ENCODE measurements around the gene TBC1D7.

The TBC1D7 gene

DNA sequence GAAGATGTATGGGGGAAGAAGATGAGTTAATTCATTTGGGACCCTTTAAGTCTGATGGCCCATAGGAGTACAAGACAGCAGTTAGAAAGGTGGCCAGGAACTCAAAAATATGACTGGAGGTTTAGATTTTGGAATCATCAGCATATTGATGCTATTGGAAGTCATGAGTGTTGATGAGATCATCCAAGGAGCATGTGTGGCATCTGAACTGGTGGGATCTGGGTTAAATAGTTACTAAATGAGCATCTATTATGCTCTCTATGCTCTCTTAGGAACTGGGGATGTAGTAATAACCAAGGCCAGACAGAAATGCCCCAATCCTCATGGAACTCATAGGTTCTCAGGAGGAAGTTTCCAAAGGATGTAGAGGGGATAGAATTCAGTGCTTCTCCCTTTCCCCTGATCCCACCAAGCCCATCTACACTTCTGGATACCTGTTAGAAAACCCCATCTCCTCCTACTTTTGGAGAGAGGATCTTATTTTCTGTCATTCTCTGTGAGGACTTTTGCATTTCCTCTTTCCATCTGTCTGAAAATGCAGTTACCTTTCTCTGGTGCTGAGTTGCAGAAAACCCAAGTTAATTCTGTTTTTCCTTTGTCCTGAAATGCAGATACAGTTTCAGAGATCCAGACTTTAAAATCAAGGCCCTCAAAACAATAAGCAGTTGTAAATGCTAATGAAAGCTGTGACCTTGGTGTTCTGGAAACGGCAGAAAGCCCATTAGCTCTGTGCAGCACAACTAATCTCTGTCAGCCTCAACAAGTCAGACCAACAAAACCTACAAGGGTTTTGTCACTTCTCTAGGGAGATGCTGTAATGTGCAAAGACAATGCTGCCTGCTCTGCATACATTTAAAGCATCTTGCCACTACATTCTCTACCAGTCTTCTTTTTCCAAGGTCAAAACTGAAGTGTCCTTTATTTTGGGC, 65.8 kb downstream of the TBC1D7 start:
- H3K4me3 ChIP-seq (replicated peaks; ENCODE audit: low read depth, low read length): no peak overlapping the region
- TF ChIP-seq, protein P1, sequence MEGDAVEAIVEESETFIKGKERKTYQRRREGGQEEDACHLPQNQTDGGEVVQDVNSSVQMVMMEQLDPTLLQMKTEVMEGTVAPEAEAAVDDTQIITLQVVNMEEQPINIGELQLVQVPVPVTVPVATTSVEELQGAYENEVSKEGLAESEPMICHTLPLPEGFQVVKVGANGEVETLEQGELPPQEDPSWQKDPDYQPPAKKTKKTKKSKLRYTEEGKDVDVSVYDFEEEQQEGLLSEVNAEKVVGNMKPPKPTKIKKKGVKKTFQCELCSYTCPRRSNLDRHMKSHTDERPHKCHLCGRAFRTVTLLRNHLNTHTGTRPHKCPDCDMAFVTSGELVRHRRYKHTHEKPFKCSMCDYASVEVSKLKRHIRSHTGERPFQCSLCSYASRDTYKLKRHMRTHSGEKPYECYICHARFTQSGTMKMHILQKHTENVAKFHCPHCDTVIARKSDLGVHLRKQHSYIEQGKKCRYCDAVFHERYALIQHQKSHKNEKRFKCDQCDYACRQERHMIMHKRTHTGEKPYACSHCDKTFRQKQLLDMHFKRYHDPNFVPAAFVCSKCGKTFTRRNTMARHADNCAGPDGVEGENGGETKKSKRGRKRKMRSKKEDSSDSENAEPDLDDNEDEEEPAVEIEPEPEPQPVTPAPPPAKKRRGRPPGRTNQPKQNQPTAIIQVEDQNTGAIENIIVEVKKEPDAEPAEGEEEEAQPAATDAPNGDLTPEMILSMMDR (IDR thresholded peaks at IDR 0.05; ENCODE audit: low read length, missing control alignments): no peak
- DNase-seq (ENCODE audit: low read depth): no peak

DNA sequence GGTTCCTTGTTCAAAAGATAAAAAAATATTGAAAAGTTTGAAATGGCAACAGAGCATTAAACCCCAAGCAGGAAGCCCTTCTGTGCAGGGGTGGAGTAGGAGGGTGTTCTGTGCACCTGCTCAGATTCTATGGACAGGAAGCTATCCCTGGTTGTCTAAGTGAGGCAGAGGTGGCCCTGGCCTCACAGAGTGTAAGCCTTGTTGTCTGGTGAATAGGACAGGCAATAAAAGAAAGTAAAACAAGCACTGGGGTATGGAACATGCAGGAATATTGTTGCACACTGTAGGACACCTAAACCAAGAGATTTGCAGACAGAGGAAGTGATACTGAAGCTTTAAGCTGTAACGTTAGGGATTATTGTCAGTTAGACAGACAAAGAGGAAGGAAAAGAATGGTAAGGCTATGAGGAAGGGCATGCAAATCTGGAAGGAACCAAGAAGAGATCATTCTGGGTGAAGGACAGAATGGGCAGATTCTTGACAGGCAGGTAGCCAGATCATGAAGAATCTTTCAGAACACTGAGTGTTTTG, 66.8 kb downstream of the TBC1D7 start:
- H3K4me3 ChIP-seq (replicated peaks; ENCODE audit: low read depth, low read length): no peak overlapping the region
- TF ChIP-seq, protein P1 (IDR thresholded peaks at IDR 0.05; ENCODE audit: low read length, missing control alignments): no peak
- no peak for DNase-seq (ENCODE audit: low read depth)

DNA sequence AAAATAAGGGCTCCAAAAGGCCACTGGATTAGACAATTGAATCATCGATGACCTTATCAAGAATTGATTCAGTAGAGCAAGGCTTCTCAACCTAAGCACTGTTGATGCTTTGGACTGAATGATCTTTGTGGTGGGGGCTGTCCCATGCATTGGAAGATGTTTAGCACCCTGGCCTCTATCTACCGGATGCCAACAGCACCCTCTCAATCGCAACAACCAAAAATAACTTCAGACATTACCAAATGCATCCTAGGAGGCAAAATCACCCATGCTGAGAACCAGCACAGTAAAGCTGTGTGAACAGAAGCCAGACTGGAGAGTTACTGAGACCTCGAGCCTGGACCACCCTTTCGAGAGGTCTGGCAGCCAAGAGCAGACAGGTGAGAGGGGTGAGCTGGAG, 67.5 kb downstream of the TBC1D7 start:
- TF ChIP-seq, protein P1 (IDR thresholded peaks at IDR 0.05; ENCODE audit: low read length, missing control alignments): no peak
- no peak for DNase-seq (ENCODE audit: low read depth)
- H3K4me3 ChIP-seq (replicated peaks; ENCODE audit: low read depth, low read length): no peak overlapping the region

DNA sequence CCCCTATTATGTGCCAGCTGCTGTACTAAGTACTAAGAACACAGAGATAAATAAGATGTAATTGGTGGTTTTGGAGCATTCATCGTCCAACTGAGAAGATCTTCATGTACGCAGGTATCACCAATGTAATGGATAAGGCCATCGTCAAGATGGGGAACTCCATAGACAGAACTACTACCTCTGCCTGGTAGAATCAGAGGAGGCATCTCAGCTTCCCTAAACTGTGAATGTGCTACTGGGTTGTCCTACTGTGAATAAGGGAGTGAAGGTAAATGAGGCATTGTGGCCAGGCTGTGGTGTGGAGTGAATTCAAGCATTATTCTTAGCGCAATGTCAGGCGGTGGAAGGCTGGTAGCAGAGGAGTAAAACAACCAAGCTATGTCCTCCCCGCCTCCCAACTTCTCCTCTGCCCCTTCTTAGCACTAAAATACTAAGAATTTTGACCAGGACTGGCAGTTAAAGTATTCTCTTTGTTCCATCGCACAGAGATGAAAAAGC, 68.2 kb downstream of the TBC1D7 start:
- TF ChIP-seq, protein P1 (IDR thresholded peaks at IDR 0.05; ENCODE audit: low read length, missing control alignments): no peak
- DNase-seq (ENCODE audit: low read depth): no peak
- H3K4me3 ChIP-seq (replicated peaks; ENCODE audit: low read depth, low read length): no peak overlapping the region

DNA sequence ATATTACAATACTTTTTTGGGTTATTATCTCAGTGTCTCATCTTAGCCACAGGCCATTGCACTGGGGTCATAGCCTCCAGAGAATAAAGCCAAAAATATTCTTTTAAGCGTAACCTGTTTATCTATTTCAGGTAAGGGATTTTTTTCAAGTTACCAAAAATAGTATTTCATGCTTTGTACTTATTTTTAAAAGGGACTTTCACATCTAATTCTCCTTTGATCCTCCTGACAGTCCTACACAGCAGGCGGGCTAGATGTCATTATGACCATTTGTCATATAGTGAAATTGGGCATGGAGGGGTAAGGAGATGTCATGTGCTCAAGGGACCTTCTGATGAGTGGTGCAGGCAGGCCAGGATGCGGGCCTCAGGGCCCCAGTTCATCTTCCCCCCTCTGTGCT, 68.9 kb downstream of the TBC1D7 start:
- no peak overlapping the region for H3K4me3 ChIP-seq (replicated peaks; ENCODE audit: low read depth, low read length)
- TF ChIP-seq, protein P1 (IDR thresholded peaks at IDR 0.05; ENCODE audit: low read length, missing control alignments): no peak
- DNase-seq (ENCODE audit: low read depth): no peak

DNA sequence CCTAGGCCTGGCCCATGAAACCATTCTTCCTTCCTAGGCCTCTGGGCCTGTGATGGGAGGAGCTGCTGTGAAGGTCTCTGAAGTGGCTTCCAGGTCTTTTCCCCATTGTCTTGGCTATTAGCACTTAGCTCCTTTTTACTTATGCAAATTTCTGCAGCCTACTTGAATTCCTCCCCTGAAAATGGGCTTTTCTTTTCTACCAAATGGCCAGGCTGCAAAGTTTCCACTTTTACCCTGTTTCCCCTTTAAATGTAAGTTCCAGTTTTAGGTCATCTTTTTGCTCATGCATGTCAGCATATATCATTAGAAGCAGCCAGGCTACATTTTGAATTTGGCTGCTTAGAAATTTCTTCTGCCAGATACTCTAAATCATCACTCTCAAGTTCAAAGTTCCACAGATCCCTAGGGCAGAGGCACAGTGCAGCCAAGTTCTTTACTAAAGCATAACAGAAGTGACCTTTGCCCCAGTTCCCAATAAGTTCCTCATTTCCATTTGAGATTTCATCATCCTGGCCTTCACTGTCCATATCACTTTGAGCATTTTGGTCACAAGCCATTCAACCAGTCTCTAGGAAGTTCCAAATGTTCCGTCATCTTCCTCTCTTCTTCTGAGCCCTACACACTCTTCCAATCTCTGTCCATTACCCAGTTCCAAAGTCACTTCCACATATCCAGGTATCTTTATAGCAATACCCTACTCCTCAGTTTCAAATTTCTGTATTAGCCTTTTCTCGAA, 71.9 kb downstream of the TBC1D7 start:
- TF ChIP-seq, protein P1 (IDR thresholded peaks at IDR 0.05; ENCODE audit: low read length, missing control alignments): no peak
- no peak overlapping the region for H3K4me3 ChIP-seq (replicated peaks; ENCODE audit: low read depth, low read length)
- no peak for DNase-seq (ENCODE audit: low read depth)

All from fibroblast of pulmonary artery (primary cell).